GM13976 (cell line): ENCODE results near the gene FPGS.

ENCODE experiments used
- DNase-seq: peaks from one replicate; pipeline ENCODE4 v3.0.0; 2012; ENCODE audit warnings: low spot score
- CTCF ChIP-seq: IDR thresholded peaks from 2 replicates; pipeline ENCODE4 v1.5.1; 2012; ENCODE audit warnings: borderline replicate concordance, mild to moderate bottlenecking; ENCODE audit not compliant: insufficient read depth; ENCODE audit errors: extremely low read depth, missing control alignments, control extremely low read depth
- in situ Hi-C: fragments of 300-500 bp; cut with MboI; formaldehyde crosslinking; loops from one replicate; pipeline ENCODE4 v1.12.0; 2022; ENCODE audit warnings: low sequenced_read_pairs, mixed read lengths, inconsistent platforms; ENCODE audit not compliant: unreplicated experiment

FPGS gene

GRCh38 chr9:127848756-127849504 is 46.2 kb downstream of the FPGS start:
- in situ Hi-C loops: no loop called here
- no peak for TF ChIP-seq CTCF
- no peak for DNase-seq

- no peak for DNase-seq
- TF ChIP-seq CTCF: no peak
- in situ Hi-C loops: no loop called here
These were observed 47.7 kb downstream of the FPGS start for GRCh38 chr9:127850286-127850830.

- no peak for TF ChIP-seq CTCF
- DNase-seq: no peak
- in situ Hi-C loops: no loop called here
These were observed 50.1 kb downstream of the FPGS start for GRCh38 chr9:127852829-127853228.

- no peak for TF ChIP-seq CTCF
These were observed 50.9 kb downstream of the FPGS start for GRCh38 chr9:127853312-127854183.

GRCh38 chr9:127854184-127854806 is 51.6 kb downstream of the FPGS start, which contains the start of gene ENG:
TSS of gene ENG (minus strand) at chr9:127854658. CDS start at chr9:127854355, 303 bp downstream.
- no peak for DNase-seq
- no peak for TF ChIP-seq CTCF
- in situ Hi-C loops: no loop called here

More at GRCh38 chr9:127853312-127854183, 50.9 kb downstream of the FPGS start:
- in situ Hi-C loops: no loop called here
- DNase-seq: no peak

GRCh38 chr9:127854960-127855359 is 52.3 kb downstream of the FPGS start:
- in situ Hi-C loops: no loop called here
- DNase-seq: no peak
- no peak for TF ChIP-seq CTCF
